Lower lobe of right lung (tissue), 2 donors: ENCODE measurements around the gene SNTN. TPM values are rescaled to one million over a fixed set of nuclear protein-coding genes. Genes with fewer than 3 reads are reported as not detected.
A peak's percentile ranks its signal among the peaks of the same experiment; 100 is the strongest.
"Not testable (repeated sequence)": the region's sequence is repeated elsewhere in the genome, so short reads cannot be mapped to it uniquely, and the experiment has no call there.

Experiments
- ATAC-seq, 2 donors: fragments of 200-7000 bp; cut with Tn5 transposase; one replicate each; pipeline ENCODE4 v1.9.1; 2020 to 2022; ENCODE audit warnings: mild to moderate bottlenecking in 2 of 2, moderate library complexity in 2 of 2
- DNase-seq: peaks from one replicate; pipeline ENCODE4 v3.0.0-alpha.2; 2020
- H3K27ac ChIP-seq: fragments of 200-600 bp; one replicate; pipeline ENCODE4 v1.8.0; 2022
- H3K27me3 ChIP-seq: fragments of 200-600 bp; one replicate; pipeline ENCODE4 v1.8.0; 2022; ENCODE audit warnings: low read depth
- H3K36me3 ChIP-seq: fragments of 200-600 bp; one replicate; pipeline ENCODE4 v1.8.0; 2022; ENCODE audit warnings: mild to moderate bottlenecking
- H3K4me1 ChIP-seq: fragments of 200-600 bp; one replicate; pipeline ENCODE4 v1.8.0; 2022
- H3K4me3 ChIP-seq: fragments of 200-600 bp; one replicate; pipeline ENCODE4 v1.8.0; 2022; ENCODE audit warnings: mild to moderate bottlenecking
- H3K9me3 ChIP-seq: fragments of 200-600 bp; one replicate; pipeline ENCODE4 v1.8.0; 2022
- intact Hi-C: fragments of 100-400 bp; cut with DNase I; formaldehyde crosslinking; loops from one replicate; pipeline ENCODE4 v1.11.0; 2022
- total RNA-seq: library from RNA; stranded (reverse); fragmentation: NEBNext Ultra II Directional; extraction: Animal tissue kit (Norgen Biotek cat#: 25700); gene quantifications from one replicate; pipeline ENCODE4 v1.2.1, GENCODE V29; 2021
- TF ChIP-seq, protein P1 (sequence below): fragments of 200-600 bp; IDR thresholded peaks from one replicate; pipeline ENCODE4 v1.8.0; 2022; ENCODE audit warnings: antibody characterized with exemption, mild to moderate bottlenecking
- donor health status: DM: no; HTN: yes; CAD: no; lungs with severe emphysema.

The SNTN gene
- total RNA-seq, 1 donor from 2014 or later: 12.8 TPM

DNA sequence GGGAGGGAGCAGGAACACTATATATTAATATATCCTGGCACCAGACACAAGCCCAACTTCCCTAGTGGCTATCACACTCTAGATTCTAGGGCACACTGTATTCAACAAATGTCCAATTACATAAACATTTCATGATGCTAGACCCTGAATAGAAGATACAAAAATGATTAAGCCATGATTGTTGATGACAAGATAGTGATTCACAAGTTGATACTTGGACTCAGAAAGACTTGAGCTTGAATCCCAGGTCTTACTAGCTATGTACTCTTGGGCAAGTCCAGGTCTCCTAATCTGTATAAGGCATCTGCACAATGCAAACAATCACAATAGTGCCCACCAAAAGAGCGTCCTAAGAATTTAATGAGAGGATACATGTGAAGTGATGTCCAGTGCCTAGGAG lies 10.0 kb upstream of the SNTN start:
- Histone ChIP-seq H3K27ac (no peak overlapping the region), H3K27me3 (no peaks in the 10 kb centered on the region), H3K36me3 (no peaks in the 10 kb centered on the region), H3K4me3 (no peak overlapping the region), H3K4me1 (no peaks in the 10 kb centered on the region), H3K9me3 (no peaks in the 10 kb centered on the region)
- no peak for DNase-seq
- ATAC-seq: no peak
- intact Hi-C loops: no loop called here
- TF ChIP-seq, protein P1, sequence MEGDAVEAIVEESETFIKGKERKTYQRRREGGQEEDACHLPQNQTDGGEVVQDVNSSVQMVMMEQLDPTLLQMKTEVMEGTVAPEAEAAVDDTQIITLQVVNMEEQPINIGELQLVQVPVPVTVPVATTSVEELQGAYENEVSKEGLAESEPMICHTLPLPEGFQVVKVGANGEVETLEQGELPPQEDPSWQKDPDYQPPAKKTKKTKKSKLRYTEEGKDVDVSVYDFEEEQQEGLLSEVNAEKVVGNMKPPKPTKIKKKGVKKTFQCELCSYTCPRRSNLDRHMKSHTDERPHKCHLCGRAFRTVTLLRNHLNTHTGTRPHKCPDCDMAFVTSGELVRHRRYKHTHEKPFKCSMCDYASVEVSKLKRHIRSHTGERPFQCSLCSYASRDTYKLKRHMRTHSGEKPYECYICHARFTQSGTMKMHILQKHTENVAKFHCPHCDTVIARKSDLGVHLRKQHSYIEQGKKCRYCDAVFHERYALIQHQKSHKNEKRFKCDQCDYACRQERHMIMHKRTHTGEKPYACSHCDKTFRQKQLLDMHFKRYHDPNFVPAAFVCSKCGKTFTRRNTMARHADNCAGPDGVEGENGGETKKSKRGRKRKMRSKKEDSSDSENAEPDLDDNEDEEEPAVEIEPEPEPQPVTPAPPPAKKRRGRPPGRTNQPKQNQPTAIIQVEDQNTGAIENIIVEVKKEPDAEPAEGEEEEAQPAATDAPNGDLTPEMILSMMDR: no peak

DNA sequence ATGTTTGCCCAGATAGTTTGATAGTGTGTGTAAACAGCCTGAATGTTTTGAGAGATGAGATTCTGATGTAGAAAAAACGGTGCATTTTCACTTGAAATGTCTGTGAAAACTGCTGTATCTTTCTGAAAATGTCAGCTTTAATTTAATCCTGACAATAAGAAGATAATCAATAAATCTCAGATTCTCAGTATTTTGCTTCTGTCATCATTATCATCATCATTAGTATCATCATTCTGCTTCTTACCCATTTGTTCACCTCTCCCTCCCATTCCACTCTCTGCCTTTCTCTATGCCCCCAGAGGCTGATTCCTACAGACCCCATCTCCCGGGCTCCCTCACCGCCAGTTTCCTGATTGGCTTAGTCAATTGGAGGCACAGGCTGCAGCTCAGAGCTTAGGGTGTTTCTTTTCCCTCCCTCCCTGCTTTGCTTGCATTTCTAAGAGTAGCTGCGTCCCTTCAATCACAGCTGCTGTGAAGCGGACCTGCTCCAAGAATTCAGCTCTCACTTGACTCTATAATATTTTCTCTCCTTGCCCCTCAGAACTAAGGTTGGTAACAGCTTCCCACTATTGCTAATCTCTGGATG lies 8.2 kb upstream of the SNTN start:
- TF ChIP-seq, protein P1: no peak
- DNase-seq: no peak

DNA sequence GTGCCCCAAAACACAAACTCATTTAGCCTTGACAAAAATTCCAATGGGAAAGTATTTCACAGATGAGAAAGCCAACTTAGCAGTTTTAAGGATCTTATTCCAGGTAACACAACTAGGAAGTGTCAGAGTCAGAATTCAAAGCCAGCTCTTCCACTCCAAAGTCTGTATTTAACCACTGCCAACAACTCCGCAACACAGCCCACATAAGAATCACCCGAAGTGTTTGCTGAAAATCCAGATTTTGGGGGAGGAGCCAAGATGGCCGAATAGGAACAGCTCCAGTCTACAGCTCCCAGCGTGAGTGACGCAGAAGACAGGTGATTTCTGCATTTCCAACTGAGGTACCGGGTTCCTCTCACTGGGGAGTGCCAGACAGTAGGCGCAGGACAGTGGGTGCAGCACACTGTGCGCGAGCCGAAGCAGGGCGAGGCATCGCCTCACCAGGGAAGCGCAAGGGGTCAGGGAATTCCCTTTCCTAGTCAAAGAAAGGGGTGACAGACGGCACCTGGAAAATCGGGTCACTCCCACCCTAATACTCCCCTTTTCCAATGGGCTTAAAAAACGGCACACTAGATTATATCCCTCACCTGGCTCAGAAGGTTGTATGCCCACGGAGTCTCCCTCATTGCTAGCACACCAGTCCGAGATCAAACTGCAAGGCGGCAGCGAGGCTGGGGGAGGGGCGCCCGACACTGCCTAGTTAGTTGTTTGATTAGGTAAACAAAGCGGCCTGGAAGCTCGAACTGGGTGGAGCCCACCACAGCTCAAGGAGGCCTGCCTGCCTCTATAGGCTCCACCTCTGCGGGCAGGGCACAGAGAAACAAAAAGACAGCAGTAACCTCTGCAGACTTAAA lies 7.3 kb upstream of the SNTN start:
- ATAC-seq, H3K27me3 ChIP-seq, H3K9me3 ChIP-seq, H3K4me1 ChIP-seq, intact Hi-C loops, H3K27ac ChIP-seq, H3K4me3 ChIP-seq, H3K36me3 ChIP-seq: not testable (repeated sequence)
- DNase-seq: peak; percentile 50

More for the DNA sequence above, 8.2 kb upstream of the SNTN start:
- no peaks in the 10 kb centered on the region for H3K4me1 ChIP-seq
- no peaks in the 10 kb centered on the region for H3K27me3 ChIP-seq
- no peak overlapping the region for H3K4me3 ChIP-seq
- intact Hi-C loops: no loop called here
- no peak overlapping the region for H3K27ac ChIP-seq
- no peaks in the 10 kb centered on the region for H3K9me3 ChIP-seq
- no peaks in the 10 kb centered on the region for H3K36me3 ChIP-seq
- no peak for ATAC-seq

DNA sequence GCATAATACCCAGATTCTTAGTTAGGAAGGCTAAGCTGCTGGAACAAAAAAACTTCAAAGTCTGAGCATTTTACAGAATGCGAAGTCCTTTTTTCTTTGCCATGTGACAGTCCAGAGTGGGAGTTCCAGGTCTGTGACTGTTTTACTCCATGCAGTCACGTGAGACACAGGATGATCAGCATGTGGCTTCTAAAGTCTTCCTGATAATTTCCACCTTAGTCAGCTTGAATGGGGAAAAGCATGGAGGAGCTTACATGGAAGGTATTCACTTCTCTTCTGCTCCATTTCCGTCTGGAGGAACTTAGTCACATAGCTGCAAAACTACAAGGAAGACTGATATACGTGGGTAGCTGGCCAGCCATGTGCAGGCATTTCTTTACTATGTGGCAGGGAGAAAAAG lies 1.7 kb downstream of the SNTN start:
- TF ChIP-seq, protein P1: no peak
- H3K36me3 ChIP-seq: no peaks in the 10 kb centered on the region
- no peaks in the 10 kb centered on the region for H3K4me1 ChIP-seq
- no peak overlapping the region for H3K4me3 ChIP-seq
- DNase-seq (no peak), ATAC-seq (no peak)
- H3K27me3 ChIP-seq: no peaks in the 10 kb centered on the region
- no peak overlapping the region for H3K27ac ChIP-seq
- H3K9me3 ChIP-seq: no peaks in the 10 kb centered on the region
- intact Hi-C loops: no loop called here

DNA sequence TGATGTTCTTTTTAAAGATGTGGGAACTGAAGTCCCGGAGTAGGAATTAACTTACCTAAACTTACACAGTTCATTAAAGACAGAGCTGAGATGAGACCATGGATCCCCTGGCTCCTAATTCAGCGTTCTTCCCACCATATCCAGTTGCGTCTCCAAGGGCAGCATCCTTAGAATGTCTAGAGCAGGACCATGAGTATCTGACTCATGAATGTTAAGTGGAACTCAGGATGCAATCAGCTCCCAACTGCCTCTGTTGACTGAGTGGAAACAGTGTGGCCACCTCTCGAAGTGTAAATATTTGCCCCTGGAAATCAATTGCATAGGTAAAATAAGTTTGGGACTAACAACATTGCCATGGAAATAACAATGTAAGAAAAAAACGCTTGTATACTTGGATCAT lies 2.5 kb downstream of the SNTN start:
- no peak overlapping the region for H3K27ac ChIP-seq
- H3K27me3 ChIP-seq: no peaks in the 10 kb centered on the region
- intact Hi-C loops: no loop called here
- DNase-seq: no peak
- no peaks in the 10 kb centered on the region for H3K4me1 ChIP-seq
- no peak for ATAC-seq
- no peak overlapping the region for H3K4me3 ChIP-seq
- TF ChIP-seq, protein P1: no peak
- no peaks in the 10 kb centered on the region for H3K9me3 ChIP-seq
- H3K36me3 ChIP-seq: no peaks in the 10 kb centered on the region

DNA sequence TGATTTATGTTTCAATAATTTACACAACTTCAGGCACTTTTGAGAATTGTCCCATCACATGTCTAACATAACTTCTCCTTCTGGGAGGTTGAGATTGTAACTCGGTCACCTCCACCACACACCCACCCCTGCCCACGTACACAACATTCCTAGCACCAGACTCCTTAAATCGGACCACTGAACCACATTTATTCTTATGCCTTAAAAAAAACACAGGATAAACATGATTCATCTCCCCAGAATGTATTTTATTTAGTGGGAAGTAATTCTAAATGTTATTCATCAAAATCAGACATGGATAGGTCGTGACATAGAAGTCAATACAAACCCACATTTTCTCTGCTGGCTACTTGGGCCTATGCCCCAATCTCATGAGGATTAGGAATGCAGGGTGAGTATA lies 3.0 kb downstream of the SNTN start:
- no peak for ATAC-seq
- Histone ChIP-seq H3K36me3 (no peaks in the 10 kb centered on the region), H3K9me3 (no peaks in the 10 kb centered on the region), H3K27me3 (no peaks in the 10 kb centered on the region), H3K27ac (no peak overlapping the region), H3K4me1 (no peaks in the 10 kb centered on the region), H3K4me3 (no peak overlapping the region)
- intact Hi-C loops: no loop called here
- no peak for DNase-seq
- TF ChIP-seq, protein P1: no peak
